Mesenchymal stem cell (in vitro differentiated cells and primary cell): ENCODE measurements around the gene GPR107.

Source experiments
- DNase-seq: peaks from one replicate; pipeline ENCODE4 v3.0.0-alpha.2; 2013
- H2AFZ ChIP-seq: one replicate; pipeline ENCODE4 v1.6.1; 2013; ENCODE audit warnings: low read depth, mild to moderate bottlenecking, control low read depth, inconsistent platforms, low read length, moderate library complexity
- H2AK5ac ChIP-seq: 2 replicates; pipeline ENCODE4 v1.6.1; 2013; ENCODE audit warnings: low read length, moderate library complexity, mild to moderate bottlenecking, inconsistent platforms; ENCODE audit not compliant: severe bottlenecking
- H2BK120ac ChIP-seq: one replicate; pipeline ENCODE4 v1.6.1; 2013; ENCODE audit warnings: low read depth, mild to moderate bottlenecking, inconsistent platforms, low read length, moderate library complexity
- H2BK12ac ChIP-seq, 2 experiments: one replicate each; pipeline ENCODE4 v1.6.1; 2013; ENCODE audit warnings: inconsistent platforms in 2 of 2, low read length in 2 of 2, mild to moderate bottlenecking in 2 of 2, moderate library complexity in 2 of 2, control low read depth in 1 of 2
- H2BK15ac ChIP-seq: one replicate; pipeline ENCODE4 v1.6.1; 2013; ENCODE audit warnings: mild to moderate bottlenecking, low read depth, inconsistent platforms; ENCODE audit not compliant: poor library complexity, severe bottlenecking
- H2BK5ac ChIP-seq: 2 replicates; pipeline ENCODE4 v1.6.1; 2013; ENCODE audit warnings: low read depth, mild to moderate bottlenecking, low read length, control low read depth, inconsistent platforms; ENCODE audit not compliant: poor library complexity, severe bottlenecking
- H3K14ac ChIP-seq, 2 experiments: one replicate each; pipeline ENCODE4 v1.6.1; 2013; ENCODE audit warnings: inconsistent platforms in 2 of 2, low read length in 2 of 2, control low read depth in 1 of 2, mild to moderate bottlenecking in 1 of 2, moderate library complexity in 1 of 2
- H3K18ac ChIP-seq, 2 experiments: one replicate each; pipeline ENCODE4 v1.6.1; 2013; ENCODE audit warnings: inconsistent platforms in 2 of 2, low read length in 2 of 2, control low read depth in 1 of 2, low read depth in 1 of 2, mild to moderate bottlenecking in 1 of 2
- H3K23ac ChIP-seq, 2 experiments: one replicate each; pipeline ENCODE4 v1.6.1; 2013; ENCODE audit warnings: inconsistent platforms in 2 of 2, low read length in 2 of 2, mild to moderate bottlenecking in 2 of 2, moderate library complexity in 2 of 2, control low read depth in 1 of 2
- H3K27ac ChIP-seq: 2 replicates; pipeline ENCODE4 v1.5.1; 2013; ENCODE audit warnings: mild to moderate bottlenecking, moderate library complexity, low read length, control low read depth, inconsistent platforms; ENCODE audit not compliant: poor library complexity, severe bottlenecking
- H3K27me3 ChIP-seq, 2 experiments: 2 replicates each; pipeline versions ENCODE4 v1.6.1 to v1.7.0; 2013; ENCODE audit warnings: low read length in 2 of 2, mild to moderate bottlenecking in 2 of 2, moderate library complexity in 2 of 2, control low read depth in 1 of 2, inconsistent platforms in 1 of 2; ENCODE audit not compliant: control insufficient read depth in 1 of 2, insufficient read depth in 1 of 2
- H3K36me3 ChIP-seq, 2 experiments: 2 replicates each; pipeline versions ENCODE4 v1.6.1 to v1.7.0; 2013; ENCODE audit warnings: low read length in 2 of 2, control low read depth in 1 of 2, inconsistent platforms in 1 of 2, low read depth in 1 of 2, mild to moderate bottlenecking in 1 of 2; ENCODE audit not compliant: insufficient read depth in 2 of 2, control insufficient read depth in 1 of 2
- H3K4ac ChIP-seq, 2 experiments: one replicate each; pipeline ENCODE4 v1.6.1; 2013; ENCODE audit warnings: inconsistent platforms in 2 of 2, low read length in 2 of 2, mild to moderate bottlenecking in 2 of 2, moderate library complexity in 2 of 2, control low read depth in 1 of 2, low read depth in 1 of 2
- H3K4me1 ChIP-seq: 2 replicates; pipeline ENCODE4 v1.6.1; 2013; ENCODE audit warnings: low read depth, low read length, control low read depth; ENCODE audit not compliant: control insufficient read depth, insufficient read depth
- H3K4me2 ChIP-seq: 2 replicates; pipeline ENCODE4 v1.6.1; 2013; ENCODE audit warnings: low read length, mild to moderate bottlenecking, inconsistent platforms; ENCODE audit not compliant: poor library complexity, severe bottlenecking
- H3K4me3 ChIP-seq, 2 experiments: 2 replicates each; pipeline versions ENCODE4 v1.5.1 to v1.7.0; 2013; ENCODE audit warnings: low read length in 2 of 2, mild to moderate bottlenecking in 2 of 2, control low read depth in 1 of 2, low read depth in 1 of 2; ENCODE audit not compliant: insufficient read depth in 1 of 2
- H3K79me1 ChIP-seq: replicated peaks from 2 replicates; pipeline ENCODE4 v1.6.1; 2013; ENCODE audit warnings: mild to moderate bottlenecking, control low read depth, low read length, inconsistent platforms; ENCODE audit not compliant: poor library complexity, severe bottlenecking
- H3K9ac ChIP-seq: 2 replicates; pipeline ENCODE4 v1.7.0; 2013; ENCODE audit warnings: mild to moderate bottlenecking, low read length, moderate library complexity
- H3K9me3 ChIP-seq: 2 replicates; pipeline ENCODE4 v1.7.0; 2013; ENCODE audit warnings: mild to moderate bottlenecking, low read length; ENCODE audit not compliant: control insufficient read depth
- H4K8ac ChIP-seq: one replicate; pipeline ENCODE4 v1.6.1; 2013; ENCODE audit warnings: inconsistent platforms, mild to moderate bottlenecking, low read length, moderate library complexity
- H4K91ac ChIP-seq: one replicate; pipeline ENCODE4 v1.6.1; 2013; ENCODE audit warnings: mild to moderate bottlenecking, low read length, inconsistent platforms
- WGBS: methylation state at CpG from one replicate; pipeline ENCODE4 v1.1.7; 2013; ENCODE audit warnings: mixed read lengths; 5-methylcytosine and 5-hydroxymethylcytosine counted together

GPR107 gene

GRCh38 chr9:130172161-130172857 is 118.6 kb downstream of the GPR107 start, which contains the start of gene NCS1:
Gene NCS1, plus strand, starts transcription at chr9:130172404. Its CDS starts 260 bp downstream, at chr9:130172664.
- peaks cover 5 to 28% of the 10 kb centered on the region in 2 experiments for H3K36me3 ChIP-seq
- peaks cover 3% of the 10 kb centered on the region for H3K79me1 ChIP-seq

GRCh38 chr9:130172858-130173665 is 119.4 kb downstream of the GPR107 start:
- H3K23ac ChIP-seq = peak overlapping the region in 1 of 2 experiments; percentile 97
- H2BK5ac ChIP-seq = no peak overlapping the region
- no peaks in the 10 kb centered on the region for H3K9me3 ChIP-seq
- H4K8ac ChIP-seq = peak overlapping the region; percentile 69
- peak overlapping the region; percentile 18 for H3K27ac ChIP-seq
- WGBS = under 1% methylated on average over 37 of the region's 57 CpGs
- peaks cover 33% of the 10 kb centered on the region for H3K4me1 ChIP-seq
- H3K27me3 ChIP-seq = no peaks in the 10 kb centered on the region
- H2AK5ac ChIP-seq = peak overlapping the region; percentile 57
- peak overlapping the region; percentile 55 for H2BK120ac ChIP-seq
- peak overlapping the region; percentile 46 for H2AFZ ChIP-seq
- DNase-seq = peak; percentile 61
- H3K79me1 ChIP-seq = peaks cover 5% of the 10 kb centered on the region
- H2BK15ac ChIP-seq = peak overlapping the region; percentile 64
- H3K14ac ChIP-seq = peak overlapping the region in 1 of 2 experiments; percentile 37
- peak overlapping the region in 1 of 2 experiments; percentile 76 for H3K4ac ChIP-seq
- peak overlapping the region; percentile 57 for H3K4me2 ChIP-seq
- peak overlapping the region; percentile 64 for H4K91ac ChIP-seq
- H3K4me3 ChIP-seq = peak overlapping the region; percentile 83 to 93
- H3K18ac ChIP-seq = peak overlapping the region; percentile 52 to 95
- H2BK12ac ChIP-seq = peak overlapping the region in 1 of 2 experiments; percentile 0
- H3K9ac ChIP-seq = peak overlapping the region; percentile 86
- H3K36me3 ChIP-seq = peaks cover 5 to 29% of the 10 kb centered on the region in 2 experiments

More at GRCh38 chr9:130172161-130172857, 118.6 kb downstream of the GPR107 start, which contains the start of gene NCS1:
- peak within 1 kb of the TSS; percentile 88 for H2BK15ac ChIP-seq
- no peaks in the 10 kb centered on the region for H3K9me3 ChIP-seq
- peak within 1 kb of the TSS; percentile 11 for H3K27ac ChIP-seq
- H2AK5ac ChIP-seq = no peak within 1 kb of the TSS
- peak within 1 kb of the TSS in 1 of 2 experiments; percentile 37 for H3K14ac ChIP-seq
- H2BK120ac ChIP-seq = peak within 1 kb of the TSS; percentile 55
- H4K8ac ChIP-seq = peak within 1 kb of the TSS; percentile 78
- H3K4me2 ChIP-seq = peak within 1 kb of the TSS; percentile 82
- 2% methylated on average over 21 of the region's 101 CpGs for WGBS
- peak; percentile 74 for DNase-seq
- H3K18ac ChIP-seq = peak within 1 kb of the TSS; percentile 52 to 95
- H3K4me1 ChIP-seq = peaks cover 31% of the 10 kb centered on the region
- H3K4ac ChIP-seq = peak within 1 kb of the TSS; percentile 35 to 76
- peak within 1 kb of the TSS in 1 of 2 experiments; percentile 97 for H2BK12ac ChIP-seq
- H2BK5ac ChIP-seq = no peak within 1 kb of the TSS
- H3K23ac ChIP-seq = peak within 1 kb of the TSS in 1 of 2 experiments; percentile 97
- peak within 1 kb of the TSS; percentile 70 for H4K91ac ChIP-seq
- peak within 1 kb of the TSS; percentile 83 to 93 for H3K4me3 ChIP-seq
- H2AFZ ChIP-seq = peak within 1 kb of the TSS; percentile 46
- H3K9ac ChIP-seq = peak within 1 kb of the TSS; percentile 86
- H3K27me3 ChIP-seq = no peaks in the 10 kb centered on the region

GRCh38 chr9:130173666-130173983 is 119.9 kb downstream of the GPR107 start:
- no peak overlapping the region for H4K8ac ChIP-seq
- H3K4me1 ChIP-seq = peaks cover 37% of the 10 kb centered on the region
- H3K4me2 ChIP-seq = peak overlapping the region; percentile 57
- H3K18ac ChIP-seq = peak overlapping the region in 1 of 2 experiments; percentile 95
- H3K27ac ChIP-seq = peak overlapping the region; percentile 18
- peaks cover 7% of the 10 kb centered on the region for H3K79me1 ChIP-seq
- H3K23ac ChIP-seq = peak overlapping the region in 1 of 2 experiments; percentile 97
- H4K91ac ChIP-seq = no peak overlapping the region
- H3K4ac ChIP-seq = peak overlapping the region in 1 of 2 experiments; percentile 76
- H3K9me3 ChIP-seq = no peaks in the 10 kb centered on the region
- peak overlapping the region; percentile 57 for H2AK5ac ChIP-seq
- H3K4me3 ChIP-seq = peak overlapping the region; percentile 83 to 93
- no peaks in the 10 kb centered on the region for H3K27me3 ChIP-seq
- peak overlapping the region; percentile 86 for H3K9ac ChIP-seq
- no peak overlapping the region for H2BK5ac ChIP-seq
- DNase-seq = no peak
- no peak overlapping the region for H2BK120ac ChIP-seq
- H2BK12ac ChIP-seq = peak overlapping the region in 1 of 2 experiments; percentile 88
- no peak overlapping the region for H2BK15ac ChIP-seq
- no peak overlapping the region for H2AFZ ChIP-seq
- WGBS = 86% methylated on average over 9 of the region's 9 CpGs
- H3K14ac ChIP-seq = peak overlapping the region in 1 of 2 experiments; percentile 85
- peaks cover 5 to 29% of the 10 kb centered on the region in 2 experiments for H3K36me3 ChIP-seq
